Measurements from ENCODE around the gene PLXNA2.

PLXNA2 gene

DNA sequence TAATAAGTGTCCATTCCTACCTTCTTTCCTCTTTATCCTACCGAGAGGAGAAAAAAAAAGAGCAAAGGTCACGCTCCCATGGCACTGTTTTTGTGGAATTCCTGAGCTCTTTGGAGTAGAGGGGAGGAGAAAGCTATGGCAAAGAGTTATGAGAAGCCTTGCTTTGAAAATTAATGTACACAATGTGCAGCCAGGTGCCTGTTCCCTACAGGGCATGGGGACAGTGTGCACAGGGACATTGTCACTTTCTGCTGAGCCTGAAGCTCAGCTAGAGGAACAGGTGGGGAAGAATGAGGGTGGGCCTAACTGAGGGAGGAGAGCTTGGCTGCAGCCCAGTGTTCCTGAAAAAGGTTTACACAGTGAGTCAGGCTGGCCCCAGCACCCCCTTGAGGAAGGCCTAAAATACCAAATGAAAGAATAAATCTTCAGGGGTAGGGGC lies 66.1 kb downstream of the PLXNA2 start:
- no peak for DNase-seq

DNA sequence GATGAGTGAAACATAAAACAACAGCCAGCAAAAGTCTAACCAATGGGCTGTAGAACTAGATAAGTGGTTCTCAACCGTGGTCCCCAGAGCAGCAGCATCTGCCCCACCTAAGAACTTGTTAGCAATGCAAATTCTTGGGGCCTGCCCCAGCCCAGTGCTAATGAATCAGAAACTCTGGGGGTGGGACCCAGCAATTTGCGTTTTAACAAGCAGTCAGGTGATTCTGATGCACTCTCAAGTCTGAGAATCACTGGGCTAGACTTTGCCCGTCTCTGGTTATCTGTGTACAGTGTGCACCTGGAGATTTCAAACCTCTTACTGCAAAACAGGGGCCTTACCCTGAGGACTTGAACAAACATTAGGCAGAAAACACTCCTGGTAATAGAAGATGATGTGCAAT lies 66.5 kb downstream of the PLXNA2 start:
- no peak for DNase-seq

DNA sequence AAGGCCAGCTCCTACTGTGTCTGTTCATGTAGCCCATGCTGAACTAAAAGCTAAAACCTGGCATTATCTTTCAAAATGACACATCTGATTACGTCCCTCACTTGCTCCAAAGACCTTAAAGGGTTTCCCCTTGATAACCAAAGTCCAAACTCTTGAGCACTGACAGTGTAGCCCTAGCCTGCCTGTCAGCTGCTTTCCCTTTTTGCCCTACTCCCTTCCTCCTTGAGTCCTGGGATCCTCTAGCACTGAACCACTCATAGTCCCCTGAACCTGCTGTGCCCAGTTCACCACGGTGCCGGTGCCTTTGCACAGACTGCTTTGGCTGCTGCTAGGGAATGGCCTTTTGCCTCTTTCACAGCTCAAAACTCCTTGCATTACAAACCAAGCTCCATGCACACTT lies 67.5 kb downstream of the PLXNA2 start:
- no peak for DNase-seq

DNA sequence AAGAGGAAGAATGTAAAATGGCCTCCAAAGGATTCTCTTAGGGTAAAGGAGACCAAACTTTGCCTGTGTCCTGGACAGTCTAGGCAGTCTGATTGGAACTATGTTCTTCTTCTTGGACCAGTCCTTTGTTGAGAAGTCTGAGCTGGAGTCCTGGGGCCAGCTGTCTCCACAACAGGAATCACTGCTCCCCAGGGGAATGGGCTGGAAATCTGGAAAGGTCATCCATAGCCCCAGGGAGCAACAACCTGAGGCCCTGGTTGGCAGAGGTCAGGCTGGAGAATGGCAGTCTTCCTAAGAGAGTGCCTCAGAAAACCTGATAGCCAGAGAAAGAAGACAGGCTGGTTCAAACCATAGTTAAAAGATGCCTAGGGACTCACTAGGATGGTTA lies 68.7 kb downstream of the PLXNA2 start:
- DNase-seq = no peak

DNA sequence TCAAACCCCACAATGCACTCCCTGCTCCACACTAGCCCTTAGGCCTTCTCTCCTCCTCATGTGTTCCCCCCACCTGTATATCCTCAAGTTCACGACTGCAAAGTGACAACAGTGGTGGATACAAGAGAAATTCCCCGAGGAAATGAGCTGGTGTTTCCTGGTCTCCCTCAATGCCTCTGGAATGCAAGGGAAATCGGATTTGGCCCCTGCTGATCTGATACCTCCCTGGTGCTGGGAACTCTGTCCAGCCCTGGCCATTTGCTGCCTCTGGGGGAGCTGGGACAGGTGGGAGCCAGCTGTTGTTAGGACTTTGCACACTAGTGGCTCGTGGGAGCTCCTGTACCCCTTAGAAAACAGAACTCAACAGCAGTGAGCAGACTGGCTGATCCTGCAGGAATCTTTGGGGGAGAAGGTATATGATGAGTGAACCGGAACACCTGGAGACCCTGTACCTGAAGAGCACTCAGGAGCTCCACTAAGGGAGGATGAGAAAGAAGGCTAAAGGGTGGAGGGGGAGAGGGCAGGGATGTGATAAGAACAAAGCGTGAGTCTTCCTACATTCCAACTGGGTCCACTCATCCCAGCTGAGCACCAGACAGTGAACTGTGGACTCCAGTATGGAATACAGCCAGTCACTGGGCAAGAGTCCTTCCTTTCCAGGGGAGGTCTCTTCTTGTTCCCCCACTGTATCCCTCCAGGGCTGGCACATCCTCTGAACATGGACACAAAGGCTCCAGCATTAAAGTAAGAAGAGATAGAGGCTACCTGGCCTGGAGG lies 69.3 kb downstream of the PLXNA2 start:
- DNase-seq = no peak

DNA sequence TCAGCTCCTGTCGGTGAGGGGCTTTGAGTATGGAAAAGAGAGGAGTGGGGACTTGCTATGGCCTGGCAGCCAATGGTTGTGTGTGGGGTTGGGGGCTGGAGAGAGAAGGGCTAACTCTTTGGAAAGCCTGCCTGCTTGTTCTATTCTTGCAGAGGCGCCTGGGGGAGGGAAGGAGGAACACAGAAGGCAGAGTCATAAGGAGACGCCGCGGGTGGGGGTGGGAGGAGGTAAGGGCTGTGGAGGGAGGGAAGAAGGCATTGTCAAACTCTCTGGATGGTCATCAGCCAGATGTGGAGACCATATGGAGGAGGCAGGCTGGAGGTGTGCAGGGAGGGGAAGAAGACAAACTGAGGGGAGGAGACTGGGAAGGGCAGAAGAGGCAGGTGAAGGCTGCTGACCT lies 70.0 kb downstream of the PLXNA2 start:
- DNase-seq = no peak

DNA sequence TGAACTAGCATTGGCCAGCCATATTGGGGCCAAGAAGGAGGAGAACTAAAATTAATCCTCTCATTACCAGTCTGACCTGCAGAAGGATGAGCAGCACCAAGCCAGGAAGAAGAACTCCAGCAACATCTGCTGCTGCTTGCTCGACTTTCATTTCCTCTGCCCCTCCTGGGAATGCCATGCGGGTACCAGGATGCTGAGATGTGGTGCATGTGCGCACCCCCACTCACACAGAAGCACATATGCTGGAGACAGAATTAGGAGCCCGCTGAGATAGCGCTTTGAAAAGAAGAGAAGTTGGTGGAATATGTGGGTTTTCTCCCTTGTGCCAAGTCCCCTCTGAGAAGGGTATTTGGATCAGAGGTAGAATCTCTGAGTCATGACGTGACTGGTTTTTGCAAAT lies 70.4 kb downstream of the PLXNA2 start:
- no peak for DNase-seq

DNA sequence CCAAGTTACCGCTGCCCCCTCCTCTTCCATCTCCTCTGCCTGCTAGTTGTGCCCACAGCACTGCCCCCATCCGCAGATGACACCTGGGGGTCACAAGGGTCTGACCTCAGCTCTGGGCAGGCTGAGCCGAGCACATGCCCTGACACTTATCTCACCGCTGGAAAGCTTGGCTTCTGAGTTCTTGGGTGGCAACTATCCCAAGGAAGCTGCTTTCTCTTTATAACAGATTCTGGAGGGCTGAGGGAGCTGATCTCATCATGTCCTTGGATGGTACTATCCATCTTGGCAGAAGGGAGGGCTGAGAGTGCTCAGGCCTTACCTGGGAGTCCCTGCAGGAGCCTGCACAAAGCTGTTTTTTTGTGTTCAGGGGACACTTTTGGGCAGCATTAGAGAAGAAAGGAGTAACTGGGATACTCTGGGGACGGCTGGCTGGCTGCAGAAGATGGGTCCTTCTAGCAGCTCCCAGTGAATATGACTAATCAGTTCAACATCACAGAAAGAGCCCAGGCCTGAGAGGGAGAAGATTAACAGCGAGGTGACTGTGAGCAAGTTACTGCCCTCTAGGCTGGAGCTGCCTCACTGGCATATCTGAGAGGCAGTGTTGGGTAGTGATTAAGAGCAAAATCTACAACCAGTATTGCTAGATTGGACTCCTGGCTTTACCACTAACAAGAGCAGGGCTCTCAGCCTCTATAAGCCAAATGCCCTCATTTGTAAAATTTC lies 71.6 kb downstream of the PLXNA2 start:
- no peak for DNase-seq

DNA sequence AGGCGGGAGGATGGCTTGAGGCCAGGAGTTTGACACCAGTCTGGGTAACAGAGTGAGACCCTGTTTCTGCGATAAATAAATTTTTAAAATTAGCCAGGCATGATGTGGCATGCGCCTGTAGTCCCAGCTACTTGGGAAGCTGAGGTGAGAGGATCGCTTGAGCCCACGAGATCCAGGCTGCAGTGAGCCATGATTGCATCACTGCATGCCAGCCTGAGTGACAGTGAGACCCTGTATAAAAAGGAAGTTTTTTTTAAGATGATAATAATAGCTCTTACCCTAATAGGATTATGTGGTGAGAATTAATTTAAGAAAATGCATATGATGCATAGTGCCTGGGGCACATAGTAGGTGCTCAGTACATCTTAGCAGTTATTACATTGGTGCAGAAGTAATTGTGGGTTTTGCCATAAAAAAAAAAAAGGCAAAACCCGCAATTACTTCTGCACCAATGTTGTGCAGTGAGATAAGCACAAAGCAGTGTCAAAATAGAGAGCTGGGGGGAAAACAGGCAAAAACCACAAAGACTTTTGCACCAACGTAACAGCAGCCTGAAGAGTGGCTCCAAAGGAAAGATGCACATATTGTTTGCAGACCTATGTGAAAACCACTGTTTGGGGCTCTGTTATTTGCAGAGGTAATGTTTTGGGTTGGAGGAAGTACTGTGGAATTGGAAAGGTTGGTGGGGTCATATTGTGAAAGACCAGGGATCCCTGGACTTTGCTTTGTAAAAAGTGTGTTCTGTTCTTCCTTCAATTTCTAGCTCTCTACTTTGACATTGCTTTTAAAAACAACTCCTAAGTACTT lies 72.4 kb downstream of the PLXNA2 start:
- no peak for DNase-seq

DNA sequence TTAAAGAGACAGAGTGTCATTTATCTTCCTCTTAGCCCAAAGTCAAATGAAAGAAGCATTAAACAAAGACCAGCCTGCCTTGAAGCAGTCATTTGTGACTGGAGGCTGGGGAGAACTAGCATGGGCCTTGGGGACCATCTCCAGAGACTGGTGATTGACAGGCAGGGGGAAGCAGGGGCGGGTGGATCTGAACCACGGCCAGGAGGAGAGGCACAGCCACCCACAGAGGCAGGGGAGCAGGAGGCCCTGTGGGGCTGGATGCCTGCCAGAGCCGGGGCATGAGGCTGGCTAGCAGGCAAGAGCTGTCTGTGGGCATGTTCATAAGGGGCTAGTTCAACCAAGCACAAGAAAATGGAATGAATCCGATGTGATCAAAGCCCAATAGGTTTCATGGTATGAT lies 73.9 kb downstream of the PLXNA2 start:
- DNase-seq = no peak

DNA sequence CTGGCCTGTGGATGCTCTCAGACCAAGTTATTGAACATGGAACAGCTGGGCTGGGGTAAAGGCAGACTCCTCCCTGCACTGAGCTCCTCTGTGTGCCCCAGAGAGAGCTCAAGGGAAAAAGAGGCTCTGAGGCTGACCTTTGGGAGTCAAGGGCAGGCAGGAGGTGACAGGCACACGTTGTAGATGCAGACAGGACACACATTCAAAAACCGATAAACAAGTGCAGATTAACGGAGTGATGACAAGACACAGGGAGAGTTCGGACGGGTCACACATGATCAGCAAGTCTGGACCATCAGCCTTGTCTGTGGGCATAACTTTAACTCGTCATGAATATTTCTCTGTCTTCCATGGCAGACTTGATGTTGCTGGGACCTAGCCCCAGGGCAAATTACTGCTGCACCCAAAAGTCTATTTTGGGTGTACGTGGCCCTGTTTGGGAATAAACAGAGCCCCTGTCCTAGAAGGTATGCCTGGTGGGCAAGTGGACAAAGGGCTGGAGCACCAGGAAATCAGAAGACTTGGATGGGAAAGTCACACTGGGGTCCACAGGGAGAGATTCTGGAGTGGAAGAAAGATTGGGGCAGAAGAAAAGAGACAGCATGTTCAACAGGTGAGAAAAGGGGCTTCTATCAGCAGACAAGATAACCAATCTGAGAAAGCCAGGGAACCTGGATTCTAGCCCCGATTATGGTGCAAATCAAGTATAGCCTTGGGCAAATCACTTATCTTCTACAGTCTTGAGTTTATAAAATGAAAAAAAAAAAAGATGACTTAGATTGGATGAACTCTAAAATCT lies 74.9 kb downstream of the PLXNA2 start:
- DNase-seq = no peak

DNA sequence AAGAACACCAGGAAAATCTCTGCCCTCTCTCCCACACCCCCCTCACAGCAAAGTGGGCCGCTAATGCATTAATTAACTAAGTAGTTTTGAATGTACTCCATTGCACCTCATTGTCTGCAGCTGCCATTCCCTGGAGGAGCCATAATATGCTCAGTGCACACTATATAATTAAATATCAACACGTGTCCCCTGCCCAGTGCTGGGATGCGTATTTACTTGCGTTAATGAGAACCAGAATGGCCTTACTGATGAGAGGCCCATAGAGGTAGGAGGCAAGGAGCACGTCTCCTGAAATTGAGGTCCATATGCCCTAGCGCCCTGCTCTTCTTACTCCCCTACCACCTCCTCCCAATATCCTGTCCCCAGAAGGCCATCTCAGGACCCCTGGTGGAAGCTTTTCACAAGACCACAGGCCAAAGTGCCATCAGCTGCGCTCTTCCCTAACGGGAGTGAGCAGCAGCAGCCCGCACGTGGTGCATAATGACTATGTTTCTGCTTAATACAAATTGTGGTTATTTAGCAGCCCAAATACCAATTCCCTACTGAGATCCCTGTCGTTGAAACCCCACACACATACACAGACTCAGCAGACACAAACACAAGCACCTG lies 76.8 kb downstream of the PLXNA2 start:
- DNase-seq = no peak

DNA sequence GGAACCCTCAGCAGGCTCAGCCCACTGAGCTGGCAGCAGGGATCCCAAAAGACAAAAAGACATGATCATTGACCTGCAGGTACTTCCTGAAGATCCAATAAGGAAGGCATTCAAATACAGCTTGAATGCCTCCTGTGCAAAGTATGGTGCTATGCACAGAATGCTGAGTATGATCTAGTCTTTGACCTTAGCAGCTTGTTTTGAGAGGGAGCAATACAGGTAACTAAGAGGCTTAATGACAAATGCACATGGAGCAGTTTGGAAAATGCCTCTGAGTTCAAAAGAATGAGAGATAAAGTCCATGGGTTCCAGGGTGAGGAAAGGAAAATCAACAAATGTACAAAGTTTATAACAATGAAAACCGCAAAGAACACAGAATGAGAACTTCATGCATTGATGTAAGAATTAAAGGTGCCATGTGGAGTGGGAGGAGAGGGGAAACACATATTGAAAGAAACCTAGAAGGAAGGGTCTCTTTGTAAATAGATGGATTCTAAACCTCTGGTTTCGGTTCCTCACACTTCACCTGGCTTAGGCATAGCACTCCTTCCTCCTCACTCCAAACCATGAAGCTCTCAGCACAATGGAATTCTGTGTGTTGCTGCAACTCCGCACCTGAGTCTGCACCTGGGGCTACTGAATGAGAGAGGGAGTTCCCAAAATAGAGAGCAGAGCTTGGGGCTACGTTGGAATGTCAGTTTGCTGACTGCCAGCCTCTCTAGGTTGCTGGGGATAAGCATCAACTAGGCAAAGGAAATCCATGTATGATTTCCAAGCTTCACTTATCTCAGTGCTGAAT lies 77.6 kb downstream of the PLXNA2 start:
- no peak for DNase-seq

DNA sequence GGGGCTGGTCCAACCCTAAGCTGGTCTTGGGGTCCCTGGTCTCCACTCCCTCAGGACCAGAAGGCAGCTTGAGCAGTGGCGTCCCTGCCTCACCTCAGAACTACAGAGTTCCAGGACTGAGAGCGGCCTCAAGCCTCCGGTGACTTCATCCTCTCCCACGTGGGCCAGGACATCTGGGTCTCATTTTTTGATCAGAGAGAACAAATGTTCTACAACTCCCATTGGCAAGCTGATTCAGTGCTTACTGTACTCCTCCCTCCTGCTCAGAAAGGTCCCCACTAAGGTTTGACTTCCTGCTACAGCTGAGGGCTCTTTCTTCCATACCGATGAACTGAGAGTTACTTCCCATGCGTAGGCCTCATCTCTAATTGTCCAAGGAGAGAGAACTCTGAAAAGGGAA lies 78.5 kb downstream of the PLXNA2 start:
- no peak for DNase-seq

DNA sequence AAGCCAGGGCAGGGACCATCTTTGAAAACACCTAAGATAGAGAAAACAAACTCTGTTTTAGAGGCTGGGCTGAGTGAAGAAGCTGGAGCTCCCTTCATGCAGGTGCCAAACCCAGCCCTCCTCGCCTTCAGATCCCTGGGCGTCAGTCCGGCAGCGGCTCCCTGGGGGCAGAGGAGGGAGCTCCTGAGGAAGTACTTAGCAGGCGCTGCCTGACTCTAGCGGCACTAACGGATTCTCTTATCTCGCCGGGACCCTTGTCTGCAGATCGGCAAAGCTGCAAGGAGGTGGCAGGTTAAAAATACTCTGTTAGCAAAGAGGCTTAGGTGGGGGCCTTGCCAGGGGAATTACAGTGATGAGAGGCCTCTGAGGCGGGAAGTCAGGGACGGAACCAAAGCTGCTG lies 79.6 kb downstream of the PLXNA2 start:
- no peak for DNase-seq

DNA sequence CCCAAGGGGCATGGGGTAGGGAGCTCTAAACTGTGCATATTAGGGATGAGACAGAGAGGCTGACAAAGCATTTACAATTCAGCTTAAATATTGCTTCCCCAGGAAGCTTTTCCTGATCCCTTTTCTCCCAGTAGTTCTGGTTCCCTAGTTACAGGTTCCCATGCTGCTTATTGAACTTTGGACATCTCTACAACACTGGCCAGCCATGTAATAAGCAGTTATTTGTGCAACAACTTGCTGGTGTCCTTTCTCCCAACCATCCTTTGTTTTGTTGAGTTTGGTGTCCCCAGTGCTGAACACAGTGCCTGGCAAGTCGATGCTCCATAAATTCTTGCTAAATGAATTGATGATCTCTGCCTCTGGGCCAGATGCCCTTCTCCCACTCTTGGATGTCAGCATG lies 80.6 kb downstream of the PLXNA2 start:
- no peak for DNase-seq

DNA sequence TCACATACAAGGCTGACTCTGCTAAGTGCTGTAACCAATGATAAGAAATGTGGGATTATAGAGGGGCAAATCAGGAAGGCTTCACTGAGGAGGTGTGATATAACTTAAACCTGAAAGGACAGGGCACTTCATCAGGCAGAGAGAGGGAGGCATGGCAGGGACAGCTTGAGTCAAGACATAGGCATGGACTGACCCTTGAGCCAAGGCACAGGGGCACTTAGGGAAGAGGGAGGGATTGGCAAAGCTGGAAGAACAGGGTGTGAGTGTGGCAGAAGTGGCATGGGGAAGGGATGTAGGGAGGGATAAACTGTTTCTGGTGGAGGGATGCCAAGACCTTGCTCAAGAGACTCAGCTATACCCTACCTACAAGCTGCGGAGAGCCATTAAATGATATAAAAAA lies 81.3 kb downstream of the PLXNA2 start:
- DNase-seq = no peak

DNA sequence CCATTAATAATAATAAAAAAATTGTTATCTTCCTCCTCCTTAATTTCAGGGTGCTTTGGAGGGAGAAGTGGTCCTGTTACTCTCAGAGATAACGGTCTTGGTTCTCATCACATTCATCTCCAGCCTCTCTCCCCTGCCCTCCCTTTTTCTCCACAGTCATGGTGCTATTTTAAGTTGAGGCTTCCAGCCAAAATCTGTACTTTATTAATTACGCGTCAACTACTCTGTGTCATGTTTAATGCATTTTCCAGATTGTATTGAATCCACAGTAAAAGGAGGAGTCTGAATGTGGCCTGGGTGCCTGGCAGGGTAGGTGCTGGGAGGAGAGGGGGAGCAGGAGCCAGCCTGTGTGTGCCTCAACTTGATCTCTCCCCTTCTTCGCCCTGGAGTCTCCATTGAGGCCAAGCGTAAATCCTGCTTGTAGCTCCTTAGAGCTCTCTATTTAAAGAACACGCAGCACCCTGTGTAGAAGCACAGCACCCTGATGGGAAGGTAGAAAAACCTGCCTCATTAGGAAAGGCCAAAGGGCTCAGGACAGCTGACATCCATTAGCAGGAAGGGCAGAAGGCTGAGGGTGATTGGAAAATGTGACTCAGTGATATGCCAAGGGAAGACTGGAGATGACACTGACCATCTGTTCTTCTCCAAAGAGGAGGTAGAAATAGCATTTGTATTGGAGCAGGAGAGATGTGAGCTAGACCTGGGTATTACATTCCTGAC lies 82.4 kb downstream of the PLXNA2 start:
- no peak for DNase-seq

DNA sequence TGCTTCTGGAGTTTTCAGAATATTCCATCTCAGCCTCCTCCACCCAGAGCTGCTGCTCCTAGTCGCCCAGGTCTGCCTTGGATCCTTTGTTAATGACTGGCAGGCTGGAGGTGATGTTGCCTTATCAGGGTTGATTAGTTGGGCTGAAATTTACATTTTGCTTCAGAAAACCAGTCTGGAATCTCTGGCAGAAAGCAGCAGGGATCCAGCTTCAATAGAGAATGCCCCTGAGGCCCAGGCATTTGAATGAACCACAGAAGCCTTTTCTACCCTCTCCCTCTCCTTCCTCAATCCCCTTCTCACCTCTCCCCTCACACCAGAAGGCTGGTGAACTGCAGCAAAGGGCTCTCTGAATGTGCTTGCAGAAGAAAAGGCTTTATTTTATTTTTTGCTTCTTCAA lies 83.2 kb downstream of the PLXNA2 start:
- DNase-seq = no peak

DNA sequence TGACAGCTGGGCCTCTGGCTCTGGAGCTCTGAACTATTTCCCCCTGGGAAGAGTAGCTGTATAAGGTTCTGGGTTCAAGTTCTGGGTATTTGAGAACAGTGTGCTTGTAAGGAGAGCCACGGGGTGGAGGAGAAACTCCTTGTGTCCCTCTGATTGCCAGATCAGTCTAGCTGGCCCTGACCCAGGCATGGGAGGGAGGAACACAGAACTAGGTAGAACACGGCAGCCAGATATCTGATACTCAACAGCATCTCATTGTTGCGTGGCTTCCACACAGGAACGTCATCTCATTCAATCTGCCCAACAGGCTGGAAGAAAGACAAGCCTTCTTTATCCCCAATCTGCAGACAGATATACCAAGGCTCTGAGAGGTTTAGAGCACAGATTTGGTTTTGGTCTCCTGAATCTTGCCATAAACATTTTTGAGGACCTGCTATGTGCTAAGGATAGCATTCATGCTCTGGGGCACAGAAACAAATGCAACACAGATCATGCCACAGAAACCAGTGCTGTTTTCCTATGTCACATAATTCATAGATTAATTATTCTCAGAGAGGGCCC lies 83.8 kb downstream of the PLXNA2 start:
- no peak for DNase-seq
